RWPE2 (cell line): ENCODE results near the gene TCF12.
"Not testable (repeated sequence)": the region's sequence is repeated elsewhere in the genome, so short reads cannot be mapped to it uniquely, and the experiment has no call there.

Experiments
- ATAC-seq: fragments of 200-7000 bp; cut with Tn5 transposase; 3 replicates; pipeline ENCODE4 v1.9.1; 2021; ENCODE audit warnings: low read depth
- DNase-seq: peaks from one replicate; pipeline ENCODE4 v3.0.0-alpha.2; 2020; ENCODE audit warnings: low spot score
- H3K27ac ChIP-seq: fragments of 450-650 bp; 2 replicates; pipeline ENCODE4 v1.5.1; 2017; ENCODE audit warnings: mild to moderate bottlenecking; ENCODE audit not compliant: poor library complexity, severe bottlenecking
- H3K27me3 ChIP-seq: fragments of 250-450 bp; sonication (Bioruptor Pico); 2 replicates; pipeline ENCODE4 v1.5.1; 2021; ENCODE audit warnings: mild to moderate bottlenecking, moderate library complexity; ENCODE audit not compliant: insufficient read depth, poor library complexity, severe bottlenecking
- H3K36me3 ChIP-seq: fragments of 250-450 bp; sonication (Bioruptor Pico); 2 replicates; pipeline ENCODE4 v1.5.1; 2020; ENCODE audit warnings: low read depth, mild to moderate bottlenecking, moderate library complexity
- H3K4me1 ChIP-seq: fragments of 250-450 bp; sonication (Bioruptor Pico); 2 replicates; pipeline ENCODE4 v1.5.1; 2021; ENCODE audit warnings: mild to moderate bottlenecking, moderate library complexity; ENCODE audit not compliant: insufficient read depth, poor library complexity, severe bottlenecking
- H3K4me3 ChIP-seq: fragments of 250-450 bp; sonication (Bioruptor Pico); 2 replicates; pipeline ENCODE4 v1.5.1; 2021; ENCODE audit warnings: mild to moderate bottlenecking, moderate library complexity; ENCODE audit not compliant: severe bottlenecking
- H3K9me3 ChIP-seq: fragments of 250-450 bp; sonication (Bioruptor Pico); 2 replicates; pipeline ENCODE4 v1.5.1; 2021; ENCODE audit warnings: mild to moderate bottlenecking, moderate library complexity; ENCODE audit not compliant: severe bottlenecking
- CTCF ChIP-seq: fragments of 450-650 bp; IDR thresholded peaks from one replicate; pipeline ENCODE4 v1.5.1; 2017; ENCODE audit warnings: mild to moderate bottlenecking, moderate library complexity; ENCODE audit not compliant: poor library complexity, severe bottlenecking

TCF12 gene

GRCh38 chr15:56996746-56997470 is 78.5 kb downstream of the TCF12 start:
- Histone ChIP-seq H3K36me3 (peaks cover 12% of the 10 kb centered on the region; the same call in 1 of the 2 replicates), H3K4me1 (no peaks in the 10 kb centered on the region), H3K27me3 (no peaks in the 10 kb centered on the region), H3K27ac (no peak overlapping the region), H3K9me3 (peaks cover 6% of the 10 kb centered on the region), H3K4me3 (no peak overlapping the region)
- ATAC-seq (no peak), DNase-seq (no peak)
- no peak for TF ChIP-seq CTCF

GRCh38 chr15:57003418-57003817 is 85.0 kb downstream of the TCF12 start:
- peaks cover 9% of the 10 kb centered on the region for H3K4me1 ChIP-seq
- no peaks in the 10 kb centered on the region for H3K9me3 ChIP-seq
- H3K36me3 ChIP-seq = 0 out of 2 replicates have a peak, but pooled peaks cover 4% of the 10 kb centered on the region
- TF ChIP-seq CTCF = no peak
- DNase-seq (no peak), ATAC-seq (peak; percentile 92)
- H3K27me3 ChIP-seq = no peaks in the 10 kb centered on the region
- H3K4me3 ChIP-seq = no peak overlapping the region
- H3K27ac ChIP-seq = no peak overlapping the region

- Histone ChIP-seq H3K4me3 (no peak overlapping the region), H3K4me1 (peaks cover 11% of the 10 kb centered on the region), H3K27ac (no peak overlapping the region), H3K9me3 (no peaks in the 10 kb centered on the region), H3K36me3 (0 out of 2 replicates have a peak, but pooled peaks cover 4% of the 10 kb centered on the region), H3K27me3 (no peaks in the 10 kb centered on the region)
- ATAC-seq (no peak), DNase-seq (no peak)
- no peak for TF ChIP-seq CTCF
Measured at GRCh38 chr15:57005244-57005643, 86.8 kb downstream of the TCF12 start.

- not testable (repeated sequence) for DNase-seq, H3K27me3 ChIP-seq, H3K36me3 ChIP-seq, H3K9me3 ChIP-seq, H3K27ac ChIP-seq, H3K4me3 ChIP-seq, ATAC-seq
- H3K4me1 ChIP-seq = peaks cover 26% of the 10 kb centered on the region
Measured at GRCh38 chr15:57007797-57008196, 89.4 kb downstream of the TCF12 start.

- Histone ChIP-seq H3K4me3 (no peak overlapping the region), H3K27ac (peak overlapping the region; percentile 13), H3K36me3 (no peaks in the 10 kb centered on the region), H3K27me3 (no peaks in the 10 kb centered on the region), H3K4me1 (peaks cover 23% of the 10 kb centered on the region), H3K9me3 (no peaks in the 10 kb centered on the region)
- ATAC-seq (no peak), DNase-seq (no peak)
- no peak for TF ChIP-seq CTCF
Measured at GRCh38 chr15:57010724-57011123, 92.3 kb downstream of the TCF12 start.
